H1 (cell line): ENCODE measurements around the gene SPAG16. TPM values are rescaled to one million over a fixed set of nuclear protein-coding genes. Genes with fewer than 3 reads are reported as not detected.

Source experiments
- CHD7 ChIP-seq: fragments of 300-600 bp; sonication (generic); IDR thresholded peaks from 2 replicates; pipeline ENCODE4 v1.7.1; 2012; ENCODE audit warnings: low read length, moderate library complexity, mild to moderate bottlenecking, inconsistent platforms; ENCODE audit not compliant: insufficient replicate concordance
- CREB1 ChIP-seq: IDR thresholded peaks from 2 replicates; pipeline ENCODE4 v1.6.1; 2012; ENCODE audit warnings: inconsistent platforms
- E2F6 ChIP-seq: IDR thresholded peaks from 2 replicates; pipeline ENCODE4 v1.6.1; 2012; ENCODE audit warnings: inconsistent platforms
- GABPA ChIP-seq: IDR thresholded peaks from 2 replicates; pipeline ENCODE4 v1.6.1; 2011; ENCODE audit warnings: mild to moderate bottlenecking, low read length, moderate library complexity, borderline replicate concordance; ENCODE audit not compliant: insufficient read depth
- HDAC2 ChIP-seq, 2 experiments: fragments of 300-600 bp in 1 of 2; sonication (generic) in 1 of 2; IDR thresholded peaks; 2 replicates each; pipeline ENCODE4 v1.6.1; 2011 to 2012; ENCODE audit warnings: low read depth in 2 of 2, low read length in 2 of 2, mild to moderate bottlenecking in 2 of 2, moderate library complexity in 2 of 2, borderline replicate concordance in 1 of 2, inconsistent platforms in 1 of 2
- JUN ChIP-seq: IDR thresholded peaks from 2 replicates; pipeline ENCODE4 v1.6.1; 2011; ENCODE audit warnings: low read depth, mild to moderate bottlenecking, improper control_type of control experiment, low read length
- KDM5A ChIP-seq: fragments of 200-600 bp; IDR thresholded peaks from 2 replicates; pipeline ENCODE4 v1.7.1; 2012; ENCODE audit warnings: mild to moderate bottlenecking, low read length, inconsistent platforms, mixed read lengths
- SIX5 ChIP-seq: IDR thresholded peaks from 2 replicates; pipeline ENCODE4 v1.6.1; 2011; ENCODE audit warnings: mild to moderate bottlenecking, low read depth, low read length
- polyA plus RNA-seq, 7 experiments: library from polyadenylated mRNA; depleted of rRNA in 3 of 7; stranded (reverse) in 5 of 7; unstranded in 2 of 7; fragments of >200 nt in 5 of 7; fragments of 200-250 nt in 2 of 7; gene quantifications; 1 replicate in 5 of 7; 2 replicates in 1 of 7; 4 replicates in 1 of 7; pipeline versions ENCODE4 v1.2.1 to v1.2.3, GENCODE V29; 2011 to 2013; ENCODE audit warnings: missing spikeins in 2 of 7, mixed read lengths in 2 of 7
- total RNA-seq: library from RNA; stranded (reverse); fragmentation: NEBNext Ultra II Directional; extraction: Animal tissue kit (Norgen Biotek cat#: 25700); gene quantifications from 2 replicates; pipeline ENCODE4 v1.2.1, GENCODE V29; 2021

The SPAG16 gene
- total and polyA plus RNA-seq, 2 of the 8 experiments (the other 6 are each of a cell fraction or from before 2014, with no cell fraction given): 6.0 to 14.9 TPM

GRCh38 chr2:213271947-213272346 lies 12.3 kb upstream of the SPAG16 start (continued):
- no peak for TF ChIP-seq CHD7
- TF ChIP-seq HDAC2 (IDR thresholded peaks at IDR 0.05; ENCODE audit: borderline replicate concordance in 1 of 2, low read depth in 2 of 2, low read length in 2 of 2): no peak
- TF ChIP-seq E2F6: no peak
- TF ChIP-seq GABPA: no peak
- no peak for TF ChIP-seq JUN
- TF ChIP-seq SIX5: no peak
- no peak for TF ChIP-seq CREB1
- no peak for TF ChIP-seq KDM5A
